Coronary artery (tissue), 2 donors: ENCODE measurements around the gene NIBAN1.

Experiments
- DNase-seq: peaks from one replicate; pipeline ENCODE4 v3.0.0-alpha.2; 2017; ENCODE audit warnings: low spot score
- H3K27ac ChIP-seq, 2 donors: fragments of 200-600 bp; sonication (generic); one replicate each; pipeline ENCODE4 v1.5.1; 2016 to 2019
- H3K4me3 ChIP-seq: fragments of 200-600 bp; sonication (generic); 2 replicates; pipeline ENCODE4 v1.5.1; 2016; ENCODE audit warnings: mild to moderate bottlenecking, moderate library complexity
- TF ChIP-seq, protein P1 (sequence below): fragments of 200-600 bp; sonication (generic); IDR thresholded peaks from one replicate; pipeline ENCODE4 v1.5.1; 2019; ENCODE audit warnings: antibody characterized with exemption

The NIBAN1 gene

DNA sequence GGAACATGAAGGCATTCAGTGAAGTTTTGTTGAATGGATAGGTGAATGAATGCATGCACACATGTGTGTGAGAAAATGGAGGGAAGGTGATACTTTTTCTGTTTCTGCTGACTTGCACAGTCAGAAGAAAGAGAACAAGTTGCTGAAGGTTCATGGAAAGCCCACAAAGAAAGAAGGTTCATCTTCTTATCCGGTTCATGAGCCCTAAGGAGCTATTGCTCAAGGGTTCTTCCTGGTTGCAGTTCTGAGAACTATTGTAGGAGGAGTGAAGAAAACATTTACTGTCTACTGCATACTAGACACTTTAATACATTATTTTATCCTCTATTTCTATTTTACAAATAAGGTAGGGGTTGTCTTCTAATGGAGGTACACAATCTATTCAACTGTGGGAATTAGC is 13.4 kb upstream of the NIBAN1 start:
- no peak for DNase-seq
- Histone ChIP-seq H3K4me3 (no peak overlapping the region), H3K27ac (no peak overlapping the region)
- TF ChIP-seq, protein P1, sequence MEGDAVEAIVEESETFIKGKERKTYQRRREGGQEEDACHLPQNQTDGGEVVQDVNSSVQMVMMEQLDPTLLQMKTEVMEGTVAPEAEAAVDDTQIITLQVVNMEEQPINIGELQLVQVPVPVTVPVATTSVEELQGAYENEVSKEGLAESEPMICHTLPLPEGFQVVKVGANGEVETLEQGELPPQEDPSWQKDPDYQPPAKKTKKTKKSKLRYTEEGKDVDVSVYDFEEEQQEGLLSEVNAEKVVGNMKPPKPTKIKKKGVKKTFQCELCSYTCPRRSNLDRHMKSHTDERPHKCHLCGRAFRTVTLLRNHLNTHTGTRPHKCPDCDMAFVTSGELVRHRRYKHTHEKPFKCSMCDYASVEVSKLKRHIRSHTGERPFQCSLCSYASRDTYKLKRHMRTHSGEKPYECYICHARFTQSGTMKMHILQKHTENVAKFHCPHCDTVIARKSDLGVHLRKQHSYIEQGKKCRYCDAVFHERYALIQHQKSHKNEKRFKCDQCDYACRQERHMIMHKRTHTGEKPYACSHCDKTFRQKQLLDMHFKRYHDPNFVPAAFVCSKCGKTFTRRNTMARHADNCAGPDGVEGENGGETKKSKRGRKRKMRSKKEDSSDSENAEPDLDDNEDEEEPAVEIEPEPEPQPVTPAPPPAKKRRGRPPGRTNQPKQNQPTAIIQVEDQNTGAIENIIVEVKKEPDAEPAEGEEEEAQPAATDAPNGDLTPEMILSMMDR: no peak

DNA sequence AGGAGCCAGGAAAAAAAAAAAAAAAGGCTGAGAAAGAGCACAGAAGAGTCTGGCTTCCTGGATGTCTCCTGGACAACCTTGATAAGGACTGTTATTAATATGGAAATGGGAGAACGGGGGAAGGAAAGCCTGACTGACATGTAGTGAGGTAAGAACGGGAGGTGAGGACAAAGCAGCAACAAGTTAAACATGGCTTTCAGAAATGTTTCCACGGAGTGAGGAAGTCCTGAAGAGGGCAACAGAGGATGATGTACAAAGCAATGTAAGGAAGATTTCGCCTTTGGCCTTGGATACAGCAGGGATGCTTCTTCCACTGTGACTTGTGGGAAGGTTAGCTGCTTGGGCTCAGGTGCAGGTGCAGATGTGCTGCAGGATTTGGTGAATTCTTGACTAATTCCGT is 11.9 kb upstream of the NIBAN1 start:
- TF ChIP-seq, protein P1: no peak
- no peak overlapping the region for H3K4me3 ChIP-seq
- no peak overlapping the region for H3K27ac ChIP-seq
- no peak for DNase-seq

DNA sequence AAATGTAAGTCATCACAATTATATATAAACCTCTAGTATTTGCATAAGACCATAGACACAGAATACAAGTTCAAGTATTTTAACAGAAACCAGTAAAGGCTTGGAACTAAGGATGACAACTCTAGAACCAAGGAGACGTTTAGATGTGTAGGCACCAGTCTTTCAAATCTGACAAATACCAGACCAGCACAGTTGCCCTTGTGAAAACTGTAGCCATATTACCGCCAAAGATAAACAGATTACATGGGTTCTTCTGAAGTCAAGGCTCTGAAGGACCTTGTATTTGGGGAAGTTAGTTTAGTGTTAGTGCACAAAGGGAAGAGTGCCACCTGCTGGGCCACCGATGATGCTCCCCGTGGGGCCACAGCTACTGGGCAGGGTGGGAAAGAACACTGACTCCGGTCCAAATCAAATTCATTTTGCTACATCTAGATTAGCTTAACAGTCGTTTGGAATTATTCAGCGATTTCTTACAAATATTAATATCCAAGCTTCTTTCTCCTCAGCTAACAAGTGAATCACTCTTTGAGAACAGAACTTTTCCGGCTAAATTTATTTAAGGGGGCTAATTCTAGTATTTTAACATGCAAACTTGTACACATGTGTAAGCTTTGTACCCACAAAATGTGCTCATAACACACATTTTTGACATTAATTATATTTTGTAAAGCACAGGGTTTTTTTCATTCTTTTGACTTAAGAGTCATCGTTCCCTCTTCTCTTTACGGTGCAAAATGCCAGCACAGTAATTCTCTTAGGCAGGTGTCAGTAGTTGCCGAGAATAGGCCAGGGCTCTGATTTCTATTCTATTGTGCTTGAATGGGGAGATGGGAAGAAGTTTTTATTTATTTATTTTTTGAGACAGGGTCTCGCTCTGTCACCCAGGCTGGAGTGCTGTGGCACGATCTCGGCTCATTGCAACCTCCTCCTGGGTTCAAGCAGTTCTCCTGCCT is 8.0 kb upstream of the NIBAN1 start:
- DNase-seq: no peak
- H3K27ac ChIP-seq: peak overlapping the region in 1 of 2 donors; percentile 39
- TF ChIP-seq, protein P1: peak; percentile 92
- no peak overlapping the region for H3K4me3 ChIP-seq

DNA sequence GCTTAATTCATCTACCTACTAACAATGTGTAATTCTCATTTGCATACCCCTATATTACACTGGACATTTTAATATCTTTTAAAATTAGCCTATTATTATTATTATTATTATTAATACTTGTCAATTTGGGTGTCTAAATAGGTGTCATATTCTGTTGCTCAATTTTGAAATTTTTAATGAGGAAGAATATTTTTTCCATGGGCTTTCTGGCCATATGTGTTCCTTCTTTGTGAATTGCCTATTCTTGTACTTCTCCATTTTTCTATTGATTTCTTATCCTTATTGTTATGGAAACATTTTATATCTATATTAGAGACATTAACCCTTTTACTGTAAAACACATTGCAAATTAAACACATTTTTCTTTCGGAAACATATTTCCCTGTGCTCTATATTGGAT is 6.4 kb upstream of the NIBAN1 start:
- TF ChIP-seq, protein P1: no peak
- H3K4me3 ChIP-seq: no peak overlapping the region
- DNase-seq: no peak
- H3K27ac ChIP-seq: no peak overlapping the region

DNA sequence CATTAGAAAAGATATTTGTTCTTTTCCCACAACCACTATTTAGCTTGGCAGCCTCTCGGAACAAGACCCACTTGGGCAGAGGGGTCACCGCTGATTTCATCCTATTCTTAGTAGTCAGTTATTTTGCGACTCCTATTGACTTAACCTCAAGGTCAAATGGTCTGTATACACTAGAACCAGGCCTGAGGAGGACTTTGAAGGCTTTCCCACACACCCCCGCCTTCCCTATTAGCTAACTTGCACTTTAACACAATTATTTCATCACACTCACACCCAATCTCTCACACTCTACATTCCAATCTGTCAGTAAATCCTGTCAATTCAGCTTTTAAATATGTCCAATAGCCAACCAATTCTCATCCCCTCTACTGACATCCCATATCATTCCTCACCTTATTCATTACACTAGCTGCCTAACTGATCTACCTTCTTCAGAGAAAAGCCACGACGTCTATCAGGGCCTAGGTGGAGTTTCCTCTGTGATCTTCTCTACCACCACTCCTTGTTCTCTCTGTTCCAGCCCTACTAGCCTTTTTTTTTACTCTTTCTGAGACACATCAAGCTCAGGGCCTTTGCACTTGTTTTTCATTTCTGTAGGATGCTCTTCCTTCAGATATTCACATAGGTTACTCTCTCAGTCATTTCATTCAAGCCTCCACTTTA is 1.0 kb upstream of the NIBAN1 start:
- Histone ChIP-seq H3K27ac (peak overlapping the region; percentile 98), H3K4me3 (peak overlapping the region; percentile 96)
- TF ChIP-seq, protein P1: no peak
- no peak for DNase-seq

DNA sequence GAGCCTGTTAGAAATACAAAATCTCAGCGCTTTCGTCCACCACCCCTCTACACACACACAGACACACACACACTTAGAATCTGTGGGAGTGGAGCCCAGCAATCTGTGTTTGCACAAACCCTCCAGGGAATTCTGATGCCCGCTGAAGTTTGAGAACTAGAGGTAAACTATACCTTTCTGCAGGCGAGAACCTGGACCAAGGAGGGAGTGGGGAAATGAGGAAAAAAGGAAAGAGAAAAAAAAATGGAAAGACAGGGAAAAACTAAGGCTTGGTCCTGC is 468 bp upstream of the NIBAN1 start:
- TF ChIP-seq, protein P1: no peak

More for the DNA sequence above, 468 bp upstream of the NIBAN1 start:
- Histone ChIP-seq H3K27ac (peak overlapping the region; percentile 98), H3K4me3 (peak overlapping the region; percentile 96)
- DNase-seq: no peak
